ENCODE measurements around the gene BHLHE40. TPM values are rescaled to one million over a fixed set of nuclear protein-coding genes. Genes with fewer than 3 reads are reported as not detected.
"Not testable (repeated sequence)": the region's sequence is repeated elsewhere in the genome, so short reads cannot be mapped to it uniquely, and the experiment has no call there.

BHLHE40 gene
- total RNA-seq, 2 donors from 2014 or later: 25.2 to 66.0 TPM

- H3K4me1 ChIP-seq: no peaks in the 10 kb centered on the region
- H3K4me3 ChIP-seq: no peak overlapping the region
- no peak overlapping the region for H3K27ac ChIP-seq
- TF ChIP-seq CTCF (IDR thresholded peaks at IDR 0.05): no peak
- H3K27me3 ChIP-seq: no peaks in the 10 kb centered on the region
- H3K9ac ChIP-seq (ENCODE audit: low read depth in 2 of 2, low read length in 2 of 2): no peak overlapping the region
- DNase-seq: no peak
- intact Hi-C loops (cut with DNase I): no loop called here
- no peaks in the 10 kb centered on the region for H3K9me3 ChIP-seq
- no peaks in the 10 kb centered on the region for H3K36me3 ChIP-seq
These were observed 20.1 kb upstream of the BHLHE40 start for GRCh38 chr3:4959180-4959579.

GRCh38 chr3:4961865-4962264, 17.4 kb upstream of the BHLHE40 start:
- intact Hi-C loops (cut with DNase I): loop anchor here (10.0 kb wide), 1 partner anchor 67 kb away; no protein-coding TSS in a partner anchor
- not testable (repeated sequence) for H3K27me3 ChIP-seq

GRCh38 chr3:4963669-4964570, 15.3 kb upstream of the BHLHE40 start:
- Histone ChIP-seq H3K9ac (ENCODE audit: low read depth in 2 of 2, low read length in 2 of 2) (no peak overlapping the region), H3K27me3 (no peaks in the 10 kb centered on the region), H3K9me3 (no peaks in the 10 kb centered on the region), H3K4me3 (no peak overlapping the region), H3K27ac (no peak overlapping the region), H3K36me3 (no peaks in the 10 kb centered on the region), H3K4me1 (no peaks in the 10 kb centered on the region)
- no peak for TF ChIP-seq CTCF (IDR thresholded peaks at IDR 0.05)
- DNase-seq: no peak
- intact Hi-C loops (cut with DNase I): loop anchor here (10.0 kb wide), 1 partner anchor 69 kb away; no protein-coding TSS in a partner anchor

More at GRCh38 chr3:4961865-4962264, 17.4 kb upstream of the BHLHE40 start:
- H3K27ac ChIP-seq; H3K9me3 ChIP-seq; H3K4me3 ChIP-seq; H3K4me1 ChIP-seq; DNase-seq; H3K36me3 ChIP-seq; H3K9ac ChIP-seq (ENCODE audit: low read depth in 2 of 2, low read length in 2 of 2): not testable (repeated sequence)

- DNase-seq: not testable (repeated sequence)
- intact Hi-C loops (cut with DNase I): loop anchor here (10.0 kb wide), 1 partner anchor 71 kb away; no protein-coding TSS in a partner anchor
These were observed 13.2 kb upstream of the BHLHE40 start for GRCh38 chr3:4966006-4966405.

GRCh38 chr3:4967683-4968082, 11.6 kb upstream of the BHLHE40 start:
- not testable (repeated sequence) for H3K27ac ChIP-seq; H3K27me3 ChIP-seq; H3K4me1 ChIP-seq; DNase-seq; H3K36me3 ChIP-seq; H3K9me3 ChIP-seq; H3K4me3 ChIP-seq; H3K9ac ChIP-seq (ENCODE audit: low read depth in 2 of 2, low read length in 2 of 2)
- intact Hi-C loops (cut with DNase I): loop anchor here (10.0 kb wide), 1 partner anchor 73 kb away; no protein-coding TSS in a partner anchor

More at GRCh38 chr3:4966006-4966405, 13.2 kb upstream of the BHLHE40 start:
- H3K4me3 ChIP-seq; H3K9ac ChIP-seq (ENCODE audit: low read depth in 2 of 2, low read length in 2 of 2); H3K27ac ChIP-seq; H3K4me1 ChIP-seq; H3K36me3 ChIP-seq; H3K27me3 ChIP-seq; H3K9me3 ChIP-seq: not testable (repeated sequence)

GRCh38 chr3:4971437-4971836, 7.8 kb upstream of the BHLHE40 start:
- H3K4me3 ChIP-seq; H3K27ac ChIP-seq; DNase-seq; H3K9ac ChIP-seq (ENCODE audit: low read depth in 2 of 2, low read length in 2 of 2); intact Hi-C loops (cut with DNase I); H3K27me3 ChIP-seq; H3K9me3 ChIP-seq; H3K4me1 ChIP-seq; H3K36me3 ChIP-seq: not testable (repeated sequence)

- Histone ChIP-seq H3K9ac (ENCODE audit: low read depth in 2 of 2, low read length in 2 of 2) (no peak overlapping the region), H3K4me1 (no peaks in the 10 kb centered on the region), H3K4me3 (no peak overlapping the region), H3K36me3 (no peaks in the 10 kb centered on the region), H3K9me3 (no peaks in the 10 kb centered on the region), H3K27me3 (no peaks in the 10 kb centered on the region), H3K27ac (no peak overlapping the region)
- DNase-seq: no peak
- TF ChIP-seq CTCF (IDR thresholded peaks at IDR 0.05): no peak
- intact Hi-C loops (cut with DNase I): no loop called here
These were observed 7.4 kb upstream of the BHLHE40 start for GRCh38 chr3:4971838-4972237.
